ENCODE results near the gene KDELR3.

- no peak for TF ChIP-seq CTCF (conservative IDR thresholded peaks at IDR 0.05 in 1 of 2, IDR thresholded peaks at IDR 0.05 in 1 of 2; ENCODE audit: extremely low read depth in 1 of 2, insufficient read depth in 1 of 2, low read depth in 1 of 2, low read length in 2 of 2)
- no peak for TF ChIP-seq EZH2 (IDR thresholded peaks at IDR 0.05; ENCODE audit: borderline replicate concordance, low read length)
Measured at GRCh38 chr22:38479096-38479837, 11.4 kb downstream of the KDELR3 start.

All from mammary epithelial cell (primary cell).